OCI-LY3 (cell line): ENCODE data around the gene APOL4.
A peak's percentile ranks its signal among the peaks of the same experiment; 100 is the strongest.

Experiments
- H2AFZ ChIP-seq: fragments of 200-600, 300-600 bp; shearing (Covaris generic); 2 replicates; pipeline ENCODE4 v1.6.0; 2014; ENCODE audit warnings: antibody characterized with exemption, low read depth, low read length
- H3K27ac ChIP-seq: fragments of 200-600, 300-600 bp; sonication (generic); 2 replicates; pipeline ENCODE4 v1.5.1; 2014; ENCODE audit warnings: mild to moderate bottlenecking, low read length, moderate library complexity, mixed read lengths
- H3K27me3 ChIP-seq: fragments of 200-600, 300-600 bp; sonication (generic); 2 replicates; pipeline ENCODE4 v1.6.1; 2014; ENCODE audit warnings: low read depth, low read length, mixed read lengths
- H3K36me3 ChIP-seq: fragments of 200-600, 300-600 bp; sonication (generic); replicated peaks from 2 replicates; pipeline ENCODE3; 2014; ENCODE audit warnings: low read depth, low read length, mixed read lengths
- H3K4me1 ChIP-seq: fragments of 300-600, 200-600 bp; sonication (generic); 2 replicates; pipeline ENCODE4 v1.6.1; 2014; ENCODE audit warnings: low read length, mixed read lengths
- H3K4me2 ChIP-seq: fragments of 200-600, 300-600 bp; sonication (generic); 2 replicates; pipeline ENCODE4 v1.6.1; 2014; ENCODE audit warnings: low read length, mixed read lengths
- H3K4me3 ChIP-seq: fragments of 300-600, 200-600 bp; sonication (generic); 2 replicates; pipeline ENCODE4 v1.5.1; 2014; ENCODE audit warnings: antibody characterized with exemption, mild to moderate bottlenecking, low read length, moderate library complexity
- H3K79me2 ChIP-seq: fragments of 300-600, 200-600 bp; shearing (Covaris generic); 2 replicates; pipeline ENCODE4 v1.6.1; 2014; ENCODE audit warnings: mild to moderate bottlenecking, low read length, mixed read lengths
- H3K9ac ChIP-seq: fragments of 300-600, 200-600 bp; shearing (Covaris generic); 2 replicates; pipeline ENCODE4 v1.6.0; 2014; ENCODE audit warnings: mild to moderate bottlenecking, low read length, moderate library complexity
- H3K9me3 ChIP-seq: fragments of 200-600, 300-600 bp; shearing (Covaris generic); 2 replicates; pipeline ENCODE4 v1.6.1; 2014; ENCODE audit warnings: low read length, mixed read lengths; ENCODE audit not compliant: insufficient read depth
- H4K20me1 ChIP-seq: fragments of 200-600, 300-600 bp; sonication (generic); 2 replicates; pipeline ENCODE4 v1.6.1; 2016; ENCODE audit warnings: low read length, mixed read lengths; ENCODE audit not compliant: insufficient read depth
- EZH2phosphoT487 ChIP-seq: fragments of 200-600 bp; shearing (Covaris generic); IDR thresholded peaks from 2 replicates; pipeline ENCODE4 v1.6.1; 2018; ENCODE audit warnings: antibody characterized with exemption, mixed run types, low read depth
- TF ChIP-seq, protein P1 (sequence below): fragments of 200-600, 300-600 bp; sonication (generic); IDR thresholded peaks from 2 replicates; pipeline ENCODE4 v1.5.1; 2014; ENCODE audit warnings: antibody characterized with exemption, low read length, low read depth

APOL4 gene

GRCh38 chr22:36237462-36238372 lies 36.1 kb upstream of the APOL4 start:
- Histone ChIP-seq H3K4me1 (peaks cover 68% of the 10 kb centered on the region), H3K9ac (peak overlapping the region; percentile 98), H3K27me3 (no peaks in the 10 kb centered on the region), H3K4me2 (peak overlapping the region; percentile 82), H4K20me1 (peaks cover 17% of the 10 kb centered on the region), H3K4me3 (peak overlapping the region; percentile 88), H3K9me3 (peaks cover 7% of the 10 kb centered on the region; the same call in 1 of the 2 replicates), H3K79me2 (peaks cover 81% of the 10 kb centered on the region), H3K27ac (peak overlapping the region; percentile 94), H2AFZ (no peak overlapping the region), H3K36me3 (peaks cover 65% of the 10 kb centered on the region)
- TF ChIP-seq EZH2phosphoT487, result no peak
- TF ChIP-seq, protein P1, sequence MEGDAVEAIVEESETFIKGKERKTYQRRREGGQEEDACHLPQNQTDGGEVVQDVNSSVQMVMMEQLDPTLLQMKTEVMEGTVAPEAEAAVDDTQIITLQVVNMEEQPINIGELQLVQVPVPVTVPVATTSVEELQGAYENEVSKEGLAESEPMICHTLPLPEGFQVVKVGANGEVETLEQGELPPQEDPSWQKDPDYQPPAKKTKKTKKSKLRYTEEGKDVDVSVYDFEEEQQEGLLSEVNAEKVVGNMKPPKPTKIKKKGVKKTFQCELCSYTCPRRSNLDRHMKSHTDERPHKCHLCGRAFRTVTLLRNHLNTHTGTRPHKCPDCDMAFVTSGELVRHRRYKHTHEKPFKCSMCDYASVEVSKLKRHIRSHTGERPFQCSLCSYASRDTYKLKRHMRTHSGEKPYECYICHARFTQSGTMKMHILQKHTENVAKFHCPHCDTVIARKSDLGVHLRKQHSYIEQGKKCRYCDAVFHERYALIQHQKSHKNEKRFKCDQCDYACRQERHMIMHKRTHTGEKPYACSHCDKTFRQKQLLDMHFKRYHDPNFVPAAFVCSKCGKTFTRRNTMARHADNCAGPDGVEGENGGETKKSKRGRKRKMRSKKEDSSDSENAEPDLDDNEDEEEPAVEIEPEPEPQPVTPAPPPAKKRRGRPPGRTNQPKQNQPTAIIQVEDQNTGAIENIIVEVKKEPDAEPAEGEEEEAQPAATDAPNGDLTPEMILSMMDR, result no peak

DNA sequence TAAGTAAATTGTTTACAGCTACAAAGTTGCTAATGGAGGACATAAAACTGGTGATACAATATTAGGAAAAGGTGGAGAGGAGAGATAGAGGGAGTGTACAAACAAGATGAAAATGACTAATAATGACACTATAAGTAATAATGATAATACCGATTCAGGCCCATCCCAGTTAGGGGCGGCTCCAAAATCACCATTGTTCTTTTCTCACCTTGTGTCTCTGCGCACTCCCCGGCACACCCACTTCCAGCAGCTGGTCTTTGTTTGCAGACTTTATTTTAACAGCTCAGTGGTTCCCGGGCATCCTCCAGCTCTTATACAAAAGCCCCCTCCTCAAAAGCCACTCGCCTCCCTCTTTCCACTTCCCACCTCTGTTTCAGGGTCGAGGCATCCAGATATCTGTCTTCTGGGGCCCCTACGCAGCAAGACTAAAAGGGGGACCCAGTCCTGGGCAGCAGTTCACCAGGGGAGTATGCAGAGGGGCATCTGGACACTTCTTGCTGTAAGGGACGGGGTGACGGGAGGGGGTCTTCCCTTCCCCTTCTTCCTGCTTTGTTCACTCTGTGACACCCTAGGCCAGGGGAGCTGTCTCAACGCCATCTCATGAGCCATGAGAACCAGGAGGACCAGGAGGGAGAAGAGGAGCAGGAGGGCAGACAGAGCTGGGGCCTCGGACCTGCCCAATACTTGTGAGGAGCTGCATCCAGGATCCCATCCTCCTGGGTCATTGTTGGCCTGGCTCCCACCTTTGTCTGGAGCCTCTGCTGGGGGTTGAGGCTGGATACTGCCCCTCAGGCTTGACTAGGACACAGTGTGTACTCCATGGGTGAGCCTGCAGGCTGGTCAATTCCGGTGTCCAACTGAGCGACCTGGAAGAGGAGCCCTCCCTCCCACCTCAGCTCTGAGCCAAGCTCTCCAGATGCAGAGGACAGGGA lies 35.0 kb upstream of the APOL4 start:
- Histone ChIP-seq H3K4me3 (peak overlapping the region; percentile 88), H3K79me2 (peaks cover 86% of the 10 kb centered on the region), H3K4me2 (peak overlapping the region; percentile 82), H3K36me3 (peaks cover 71% of the 10 kb centered on the region), H3K27ac (peak overlapping the region; percentile 94), H3K27me3 (no peaks in the 10 kb centered on the region), H4K20me1 (peaks cover 17% of the 10 kb centered on the region), H3K9ac (peak overlapping the region; percentile 98; the same call in 1 of the 2 replicates), H3K9me3 (no peaks in the 10 kb centered on the region), H3K4me1 (peaks cover 78% of the 10 kb centered on the region), H2AFZ (no peak overlapping the region)
- TF ChIP-seq, protein P1, result no peak
- no peak for TF ChIP-seq EZH2phosphoT487

- peaks cover 79% of the 10 kb centered on the region for H3K4me1 ChIP-seq
- H3K9me3 ChIP-seq, result no peaks in the 10 kb centered on the region
- peak overlapping the region; percentile 88 for H3K4me3 ChIP-seq
- peak overlapping the region; percentile 94 for H3K27ac ChIP-seq
- H2AFZ ChIP-seq, result no peak overlapping the region
- H3K27me3 ChIP-seq, result no peaks in the 10 kb centered on the region
- peaks cover 81% of the 10 kb centered on the region for H3K36me3 ChIP-seq
- peaks cover 86% of the 10 kb centered on the region for H3K79me2 ChIP-seq
- peak overlapping the region; percentile 66 for H3K9ac ChIP-seq
- TF ChIP-seq EZH2phosphoT487, result no peak
- TF ChIP-seq, protein P1, result no peak
- peak overlapping the region; percentile 82 for H3K4me2 ChIP-seq
- peaks cover 23% of the 10 kb centered on the region for H4K20me1 ChIP-seq
Measured at GRCh38 chr22:36235585-36235984, 34.0 kb upstream of the APOL4 start.
